Occipital lobe (tissue), 2 donors: ENCODE results near the gene VPS37D. TPM values are rescaled to one million over a fixed set of nuclear protein-coding genes. Genes with fewer than 3 reads are reported as not detected.
"Not testable (repeated sequence)": the region's sequence is repeated elsewhere in the genome, so short reads cannot be mapped to it uniquely, and the experiment has no call there.

ENCODE experiments used
- DNase-seq: peaks from one replicate; lab custom pipeline; 2025; lab: John Stamatoyannopoulos, UW
- total RNA-seq: library from RNA; depleted of rRNA; stranded (reverse); fragments of >200 nt; gene quantifications from one replicate; pipeline ENCODE4 v1.2.3, GENCODE V29; 2014

VPS37D gene, protein sequence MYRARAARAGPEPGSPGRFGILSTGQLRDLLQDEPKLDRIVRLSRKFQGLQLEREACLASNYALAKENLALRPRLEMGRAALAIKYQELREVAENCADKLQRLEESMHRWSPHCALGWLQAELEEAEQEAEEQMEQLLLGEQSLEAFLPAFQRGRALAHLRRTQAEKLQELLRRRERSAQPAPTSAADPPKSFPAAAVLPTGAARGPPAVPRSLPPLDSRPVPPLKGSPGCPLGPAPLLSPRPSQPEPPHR
- total RNA-seq, result 21.5 TPM

GRCh38 chr7:73667344-73668102 lies at the start of gene VPS37D:
VPS37D (plus strand) TSS chr7:73667831; CDS start chr7:73667959, 128 bp downstream.
- DNase-seq, result peak; percentile 86

- DNase-seq, result no peak
Observed at GRCh38 chr7:73618538-73618937, 49.1 kb upstream of the VPS37D start.

GRCh38 chr7:73619394-73619793 lies 48.2 kb upstream of the VPS37D start:
- DNase-seq, result not testable (repeated sequence)

DNA sequence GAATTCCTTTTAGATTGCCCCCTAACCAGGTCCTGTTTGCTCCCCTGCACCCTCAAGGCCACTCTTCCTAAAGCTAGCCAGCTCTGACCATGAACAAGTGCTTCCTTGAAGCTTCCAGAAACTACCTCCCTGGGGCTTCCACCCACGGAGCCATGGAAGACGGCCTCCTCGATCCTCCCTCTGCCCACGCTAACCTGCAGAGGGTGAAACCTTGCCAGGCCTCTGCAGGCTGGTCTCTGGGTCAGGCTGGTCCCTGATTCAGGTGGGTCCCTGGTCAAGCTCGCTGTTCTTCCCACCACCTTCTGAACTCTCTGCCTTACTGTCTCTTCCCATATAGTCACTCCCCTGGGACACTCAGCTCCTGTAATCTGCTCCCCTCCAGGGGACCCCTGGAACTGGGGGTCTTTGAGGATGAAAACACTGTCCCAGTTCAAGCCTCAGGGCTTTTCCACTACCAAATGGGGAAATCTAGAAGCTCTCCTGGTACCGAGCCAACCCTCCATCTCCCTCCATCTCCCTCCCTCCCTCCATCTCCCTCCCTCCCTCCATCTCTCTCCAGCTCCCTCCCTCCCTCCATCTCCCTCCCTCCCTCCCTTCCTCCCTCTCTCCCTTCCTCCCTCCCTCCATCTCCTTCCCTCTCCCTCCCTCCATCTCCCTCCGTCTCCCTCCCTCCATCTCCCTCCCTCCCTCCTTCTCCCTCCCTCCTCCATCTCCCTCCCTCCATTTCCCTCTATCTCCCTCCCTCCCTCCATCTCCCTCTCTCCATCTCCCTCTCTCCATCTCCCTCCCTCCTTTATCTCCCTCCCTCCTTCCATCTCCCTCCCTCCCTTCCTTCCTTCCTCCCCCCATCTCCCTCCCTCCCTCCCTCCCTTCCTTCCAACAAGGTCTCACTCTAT lies 46.2 kb upstream of the VPS37D start:
- DNase-seq, result no peak

- DNase-seq, result no peak
Observed at GRCh38 chr7:73622527-73622908, 45.1 kb upstream of the VPS37D start.

GRCh38 chr7:73622909-73623797 lies 44.5 kb upstream of the VPS37D start:
- DNase-seq, result no peak

- DNase-seq, result peak; percentile 52
Observed at GRCh38 chr7:73623798-73624668, 43.6 kb upstream of the VPS37D start, which contains the start of gene MLXIPL. MLXIPL (minus strand) TSS chr7:73624522; CDS start chr7:73624492, 30 bp downstream.

DNA sequence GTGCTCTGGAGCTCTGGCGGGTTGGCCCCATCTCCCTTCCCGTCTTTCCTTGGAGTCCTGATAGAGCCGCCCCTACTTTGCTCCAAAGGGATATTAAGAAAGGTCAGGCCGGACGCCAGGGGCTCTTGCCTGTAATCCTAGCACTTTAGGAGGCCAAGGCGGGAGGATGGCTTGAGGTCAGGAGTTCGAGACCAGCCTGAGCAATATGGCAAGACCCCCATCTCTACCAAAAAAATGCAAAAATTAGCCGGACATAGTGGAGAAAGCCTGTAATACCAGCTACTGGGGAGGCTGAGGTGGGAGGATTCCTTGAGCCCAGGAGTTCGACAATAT lies 43.0 kb upstream of the VPS37D start:
- no peak for DNase-seq

DNA sequence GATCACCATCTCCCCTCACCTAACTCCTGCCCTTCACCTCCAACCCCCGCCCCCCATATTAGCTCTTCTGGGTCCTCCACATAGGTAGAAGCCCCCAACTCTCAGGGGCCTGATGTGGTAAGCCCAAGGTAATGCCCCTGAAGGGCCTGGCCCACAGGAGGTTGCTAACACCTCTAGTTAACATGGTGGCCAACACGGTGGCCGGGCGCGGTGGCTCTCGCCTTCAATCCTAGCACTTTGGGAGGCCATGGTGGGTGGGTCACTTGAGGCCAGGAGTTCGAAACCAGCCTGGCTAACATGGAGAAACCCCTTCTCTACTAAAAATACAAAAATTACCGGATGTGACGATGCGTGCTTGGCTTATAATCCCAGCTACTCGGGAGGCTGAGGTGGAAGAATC lies 42.4 kb upstream of the VPS37D start:
- DNase-seq, result no peak

DNA sequence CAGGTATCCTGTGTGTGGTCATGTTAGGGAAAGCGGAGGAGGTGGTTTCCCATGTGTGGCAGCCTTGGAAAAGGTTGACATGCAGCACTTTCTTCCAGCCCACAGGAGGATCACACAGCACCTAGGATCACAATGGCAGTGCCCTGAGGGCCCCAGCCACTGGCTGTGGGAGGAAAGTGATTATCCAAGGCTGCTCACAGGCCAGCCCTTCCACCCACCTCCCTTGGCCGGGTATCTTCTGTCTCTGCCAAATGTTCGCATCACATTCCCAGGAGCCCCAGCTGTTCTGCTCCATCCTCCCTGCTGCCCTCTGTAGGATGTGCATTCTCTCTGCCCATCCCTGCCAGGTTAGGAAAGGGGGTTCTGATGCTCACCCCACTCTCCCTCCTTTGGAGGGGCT lies 40.8 kb upstream of the VPS37D start:
- DNase-seq, result no peak

DNA sequence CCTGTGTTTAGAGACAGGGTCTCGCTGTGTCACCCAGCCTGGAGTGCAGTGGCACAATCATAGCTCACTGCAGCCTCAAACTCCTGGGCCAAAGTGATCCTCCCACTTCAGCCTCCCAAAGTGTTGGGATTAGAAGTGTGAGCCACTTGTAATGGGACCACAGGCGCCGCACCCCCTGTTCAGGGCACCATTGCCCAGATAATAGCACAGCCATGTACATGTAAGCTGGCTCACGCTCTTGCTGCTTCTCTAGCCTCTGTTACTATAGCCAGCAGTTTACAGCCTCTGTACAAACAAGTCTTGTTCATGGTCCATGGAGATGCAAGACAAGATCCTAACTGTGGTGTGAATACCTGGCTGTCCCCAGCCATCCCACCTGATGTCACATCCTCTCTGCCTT lies 39.1 kb upstream of the VPS37D start:
- DNase-seq, result no peak

- no peak for DNase-seq
Observed at GRCh38 chr7:73631558-73631957, 36.1 kb upstream of the VPS37D start.

DNA sequence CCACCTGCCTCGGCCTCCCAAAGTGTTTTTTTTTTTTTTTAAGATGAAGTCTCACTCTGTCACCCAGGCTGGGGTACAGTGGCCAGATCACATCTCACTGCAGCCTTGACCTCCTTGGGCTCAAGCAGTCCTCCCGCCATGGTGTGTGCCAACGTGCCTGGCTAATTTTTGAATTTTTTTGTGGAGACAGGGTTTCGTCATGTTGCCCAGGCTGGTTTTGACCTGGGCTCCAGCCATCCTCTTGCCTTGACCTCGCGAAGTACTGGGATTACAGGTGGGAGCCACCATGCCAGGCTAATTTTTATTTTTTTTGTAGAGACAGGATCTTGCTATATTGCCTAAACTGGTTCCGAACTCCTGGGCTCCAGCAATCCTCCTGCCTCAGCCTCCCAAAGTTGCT lies 34.3 kb upstream of the VPS37D start:
- DNase-seq, result no peak

DNA sequence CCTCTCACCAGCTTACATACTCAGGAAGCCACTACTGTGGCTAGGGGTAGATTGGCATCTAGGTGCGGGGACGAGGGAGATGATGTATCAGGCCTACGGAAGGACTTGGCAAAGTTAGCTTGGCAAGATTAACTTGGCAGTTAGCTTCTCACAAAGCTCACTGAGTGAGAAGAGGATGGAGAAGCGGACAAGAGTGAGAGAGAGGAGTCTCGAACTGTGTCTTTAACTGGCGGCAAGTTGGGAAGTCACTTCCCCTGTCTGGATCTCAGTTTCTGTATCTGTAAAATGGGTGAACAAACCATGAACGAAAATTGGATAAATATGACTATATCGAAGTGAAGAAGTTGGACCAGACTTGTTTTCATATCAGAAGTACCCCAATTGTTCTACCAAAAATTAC lies 33.8 kb upstream of the VPS37D start:
- DNase-seq, result no peak

DNA sequence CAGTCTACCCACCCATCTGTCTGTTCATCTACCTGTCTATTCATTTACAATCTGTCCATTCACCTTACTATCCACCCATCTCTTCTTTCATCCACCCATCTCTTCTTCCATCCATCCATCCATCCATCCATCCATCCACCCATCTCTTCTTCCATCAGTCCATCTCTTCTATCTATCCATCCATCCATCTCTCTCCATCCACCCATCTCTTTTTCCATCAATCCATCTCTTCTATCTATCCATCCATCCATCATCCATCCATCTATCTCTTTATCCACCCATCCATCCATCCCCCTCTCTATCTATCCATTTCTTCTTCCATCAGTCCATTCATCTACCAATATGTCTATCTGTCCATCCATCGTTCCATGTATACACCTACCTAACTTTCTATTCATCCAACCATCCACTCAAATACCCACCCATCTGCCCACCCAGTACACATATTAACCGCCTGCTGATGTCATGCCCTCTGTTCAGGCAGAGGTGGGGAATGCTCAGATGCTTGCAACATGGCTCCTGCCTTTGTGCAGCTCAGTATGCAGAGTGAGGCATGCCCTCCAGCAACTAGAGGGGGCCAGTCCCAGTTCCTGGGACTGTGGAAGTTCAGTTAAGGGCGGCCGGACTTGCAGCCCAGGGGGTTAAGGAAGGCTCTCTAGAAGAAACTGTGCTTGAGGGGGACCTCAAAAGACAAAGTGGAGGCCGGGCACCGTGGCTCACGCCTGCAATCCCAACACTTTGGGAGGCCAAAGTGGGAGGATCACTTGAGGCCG lies 32.0 kb upstream of the VPS37D start:
- DNase-seq, result no peak

- DNase-seq, result no peak
Observed at GRCh38 chr7:73638911-73639310, 28.7 kb upstream of the VPS37D start.

GRCh38 chr7:73642834-73643233 lies 24.8 kb upstream of the VPS37D start:
- DNase-seq, result no peak

- DNase-seq, result no peak
Observed at GRCh38 chr7:73644688-73645286, 22.8 kb upstream of the VPS37D start.

GRCh38 chr7:73645643-73646174 lies 21.9 kb upstream of the VPS37D start:
- DNase-seq, result no peak
